HUDEP-2 (cell line): Measurements from ENCODE around the gene ULK1.
A peak's percentile ranks its signal among the peaks of the same experiment; 100 is the strongest.
"Not testable (repeated sequence)": the region's sequence is repeated elsewhere in the genome, so short reads cannot be mapped to it uniquely, and the experiment has no call there.

ENCODE experiments used
- DNase-seq, 76 experiments: peaks; one replicate each; lab custom pipeline; 2025; ENCODE audit not compliant: unreplicated experiment in 76 of 76; lab: John Stamatoyannopoulos, UW

The ULK1 gene

DNA sequence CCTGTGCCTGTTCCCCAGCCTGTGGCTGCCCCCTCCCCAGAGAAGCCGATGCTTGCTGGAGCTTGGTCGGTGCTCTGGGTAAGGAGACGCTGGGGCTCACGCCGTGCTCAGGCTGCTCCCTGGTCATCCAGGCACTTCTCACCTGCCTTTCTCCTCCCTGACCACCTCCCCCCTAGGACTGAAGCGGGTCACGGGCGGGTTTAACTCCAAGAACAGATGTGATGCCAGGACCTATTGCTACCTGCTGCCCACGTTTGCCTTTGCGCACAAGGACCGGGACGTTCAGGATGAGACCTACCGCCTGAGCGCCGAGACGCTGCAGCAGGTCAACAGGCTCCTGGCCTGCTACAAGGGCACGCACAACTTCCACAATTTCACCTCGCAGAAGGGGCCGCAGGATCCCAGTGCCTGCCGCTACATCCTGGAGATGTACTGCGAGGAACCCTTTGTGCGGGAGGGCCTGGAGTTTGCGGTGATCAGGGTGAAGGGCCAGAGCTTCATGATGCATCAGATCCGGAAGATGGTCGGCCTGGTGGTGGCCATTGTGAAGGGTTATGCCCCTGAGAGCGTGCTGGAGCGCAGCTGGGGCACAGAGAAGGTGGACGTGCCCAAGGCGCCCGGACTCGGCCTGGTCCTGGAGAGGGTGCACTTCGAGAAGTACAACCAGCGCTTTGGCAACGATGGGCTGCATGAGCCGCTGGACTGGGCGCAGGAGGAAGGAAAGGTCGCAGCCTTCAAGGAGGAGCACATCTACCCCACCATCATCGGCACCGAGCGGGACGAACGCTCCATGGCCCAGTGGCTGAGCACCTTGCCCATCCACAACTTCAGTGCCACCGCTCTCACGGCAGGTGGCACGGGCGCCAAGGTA lies 46.9 kb downstream of the ULK1 start:
- no peak for DNase-seq

DNA sequence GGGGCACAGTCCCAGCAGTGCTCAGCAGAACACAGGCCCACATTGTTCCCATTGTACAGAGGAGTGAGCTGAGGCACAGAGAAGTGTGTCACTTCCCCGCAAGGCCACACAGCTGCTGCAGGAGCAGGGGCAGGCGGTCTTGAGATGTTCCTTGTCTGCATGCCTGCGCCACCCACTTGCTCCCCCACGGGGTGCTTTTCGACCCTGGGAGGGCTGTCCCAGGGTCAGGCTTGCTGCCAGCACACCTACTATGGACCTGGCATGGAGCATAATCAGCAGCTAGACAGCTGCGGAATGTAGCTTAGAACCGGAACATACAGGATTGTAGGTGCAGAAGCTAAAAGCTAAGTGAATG lies 47.5 kb downstream of the ULK1 start:
- no peak for DNase-seq

DNA sequence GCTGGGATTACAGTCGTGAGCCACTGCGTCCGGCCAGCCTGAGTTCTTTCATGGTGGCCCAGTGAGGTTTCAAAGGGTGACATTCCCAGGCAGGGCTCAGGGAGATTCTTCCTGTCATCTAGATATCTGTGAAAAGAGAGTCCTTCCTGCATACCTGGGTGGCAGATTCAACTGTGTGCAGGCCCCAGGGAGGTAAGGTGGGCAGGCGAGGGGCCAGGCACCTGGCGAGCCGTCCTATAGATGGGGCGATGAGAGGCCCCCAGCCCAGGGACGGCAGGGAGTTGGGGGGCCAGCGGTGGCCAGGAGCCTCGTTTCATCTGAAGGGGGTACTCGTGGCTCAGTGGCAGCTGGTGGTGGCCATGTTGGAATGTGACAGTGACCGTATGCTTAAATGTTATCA lies 48.2 kb downstream of the ULK1 start:
- DNase-seq: no peak

- no peak for DNase-seq
These were observed 49.0 kb downstream of the ULK1 start for GRCh38 chr12:131943389-131943788.

GRCh38 chr12:131943876-131944275 lies 49.5 kb downstream of the ULK1 start:
- no peak for DNase-seq

DNA sequence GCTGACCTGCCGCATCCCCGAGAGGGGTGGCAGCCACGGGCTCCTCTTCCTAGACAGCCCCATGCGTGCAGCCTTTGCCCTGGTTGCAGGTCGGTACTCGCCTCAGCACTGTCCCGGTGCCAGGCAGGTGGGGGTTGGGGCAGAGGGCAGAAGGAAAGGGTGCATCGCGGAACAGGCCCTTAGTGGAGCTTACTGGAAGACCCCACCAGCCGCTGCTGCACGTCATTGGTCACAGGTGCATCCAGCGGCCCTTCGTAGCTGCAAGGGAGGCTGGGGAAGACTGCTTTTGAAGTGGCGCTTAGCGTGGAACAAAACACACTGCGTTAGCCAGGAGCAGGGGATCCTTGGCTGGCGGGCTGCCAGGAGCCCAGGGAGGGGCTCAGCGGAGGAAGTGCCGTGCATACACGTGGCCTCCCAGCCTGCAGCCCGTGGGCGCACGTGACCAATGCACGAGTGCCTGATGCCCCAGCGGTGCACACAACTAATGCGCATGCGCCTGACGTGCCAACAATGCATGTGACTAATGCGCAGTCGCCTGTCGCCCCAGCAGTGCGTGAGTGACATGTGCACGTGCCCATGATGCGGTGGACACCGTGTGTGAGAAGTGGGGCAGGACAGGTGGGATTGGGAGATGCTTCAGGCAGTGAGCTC lies 50.3 kb downstream of the ULK1 start:
- no peak for DNase-seq

DNA sequence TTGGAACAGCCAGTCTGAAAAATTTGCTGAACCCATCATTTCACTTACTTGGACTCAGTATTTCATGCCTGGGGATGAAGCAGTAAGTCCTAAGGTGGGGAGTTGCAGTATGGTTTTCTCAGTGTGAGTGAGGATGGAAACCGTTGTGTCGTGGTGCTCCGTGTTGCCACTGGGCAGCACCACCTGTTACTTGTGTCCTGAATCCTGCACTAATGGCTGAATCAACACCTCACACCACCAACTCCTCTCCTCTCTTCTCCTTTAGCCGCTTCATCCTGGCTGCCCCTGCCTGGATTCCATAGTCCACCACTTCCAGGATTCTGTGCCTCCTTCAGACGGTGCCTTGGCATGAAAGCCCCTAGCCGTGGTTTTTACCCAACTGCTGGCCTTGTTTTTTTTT lies 52.3 kb downstream of the ULK1 start:
- no peak for DNase-seq

DNA sequence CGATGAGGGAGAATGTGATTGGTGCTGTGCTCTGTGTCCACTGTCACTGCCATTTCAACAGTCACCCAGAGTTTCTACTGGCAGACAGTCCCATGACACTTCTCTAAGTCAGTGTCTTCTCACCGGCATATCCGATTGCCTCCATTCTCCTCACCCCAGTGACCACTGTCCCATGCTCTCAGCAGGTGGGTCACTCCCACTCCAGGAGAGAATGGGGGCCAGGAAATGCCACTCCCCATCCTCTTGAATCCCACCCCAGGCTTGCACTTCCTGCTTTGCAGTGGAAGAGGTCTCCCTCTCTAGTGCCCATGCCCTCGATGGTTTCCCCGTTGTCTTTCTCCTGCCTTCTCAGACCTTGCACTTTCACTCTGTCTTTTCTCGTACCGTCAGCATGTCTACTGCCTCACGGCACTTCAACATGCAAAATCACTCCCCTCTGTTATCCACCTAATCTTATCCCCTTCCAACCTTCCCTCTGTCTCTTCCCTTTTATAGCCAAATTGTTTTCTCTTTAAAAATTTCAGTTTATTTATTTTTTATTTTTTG lies 53.1 kb downstream of the ULK1 start:
- DNase-seq: no peak

- DNase-seq: no peak
These were observed 53.8 kb downstream of the ULK1 start for GRCh38 chr12:131948166-131948712.

DNA sequence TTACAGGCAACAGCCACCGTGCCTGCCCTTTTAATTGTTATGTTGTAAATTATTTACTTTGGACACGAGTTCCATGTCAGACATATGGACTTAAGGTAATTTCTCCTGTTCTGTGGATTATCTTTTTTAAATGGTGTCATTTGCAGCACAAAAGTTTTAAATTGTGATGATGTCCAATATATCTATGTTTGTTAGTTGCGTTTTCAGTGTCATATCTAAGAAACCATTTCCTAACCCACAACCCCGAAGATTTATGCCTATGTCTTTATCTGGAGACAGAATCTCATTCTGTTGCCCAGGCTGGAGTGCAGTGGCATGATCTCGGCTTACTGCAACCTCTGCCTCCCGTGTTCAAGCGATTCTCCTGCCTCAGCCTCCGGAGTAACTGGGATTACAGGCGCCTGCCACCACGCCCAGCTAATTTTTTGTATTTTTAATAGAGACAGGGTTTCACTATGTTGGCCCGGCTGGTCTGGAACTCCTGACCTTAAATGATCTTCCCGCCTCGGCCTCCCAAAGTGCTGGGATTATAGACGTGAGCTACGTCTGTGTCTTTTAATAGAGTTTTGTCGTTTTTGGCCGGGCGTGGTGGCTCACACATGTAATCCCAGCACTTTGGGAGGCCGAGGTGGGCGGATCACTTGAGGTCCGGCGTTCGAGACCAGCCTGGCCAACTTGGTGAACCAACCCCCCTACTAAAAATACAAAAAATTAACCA lies 54.5 kb downstream of the ULK1 start:
- DNase-seq: not testable (repeated sequence)

- peak in 74 of 76 experiments; percentile 20 to 96 (median 86) for DNase-seq
These were observed 55.2 kb downstream of the ULK1 start, which contains the start of gene EP400 for GRCh38 chr12:131949431-131950181. EP400 (plus strand) TSS chr12:131949942; CDS start chr12:131960620, 10,678 bp downstream.

DNA sequence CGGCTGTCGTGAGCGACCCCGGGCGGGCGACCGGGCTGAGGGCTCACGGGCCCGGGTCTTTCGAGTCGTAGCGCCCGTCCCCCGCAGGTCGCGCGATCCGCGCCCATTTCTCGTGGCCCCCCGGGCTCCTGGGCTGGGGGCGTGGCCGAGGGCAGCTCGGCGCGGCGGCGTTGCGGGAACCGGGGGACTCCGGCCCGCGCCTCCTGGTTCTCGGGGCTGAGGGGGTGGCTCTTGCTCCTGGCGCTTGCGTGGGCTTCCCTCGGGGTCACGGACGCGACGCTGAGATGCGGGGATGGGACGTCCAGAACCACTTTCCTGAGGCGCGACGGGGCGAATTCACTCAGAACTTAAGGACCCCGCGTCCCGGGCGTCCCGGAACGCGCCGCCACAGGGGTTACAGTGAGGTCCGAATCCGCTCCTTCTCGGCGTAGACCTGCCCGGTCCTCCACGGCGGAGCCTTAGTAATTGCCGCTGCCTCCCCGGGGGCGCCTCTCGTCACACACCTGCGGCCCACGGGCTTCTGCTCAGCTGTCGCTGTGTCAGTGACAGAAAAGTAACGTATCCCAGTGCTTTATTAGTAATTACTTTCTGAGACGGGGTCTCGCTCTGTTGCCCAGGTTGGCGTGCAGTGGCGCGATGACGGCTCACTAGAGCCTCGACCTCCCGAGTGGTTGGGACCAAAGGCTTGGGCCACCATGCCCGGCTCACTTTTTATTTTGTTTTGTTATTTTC lies 55.9 kb downstream of the ULK1 start:
- peak in 2 of 76 experiments; percentile 8 to 42 for DNase-seq

GRCh38 chr12:131953810-131954209 lies 59.4 kb downstream of the ULK1 start:
- not testable (repeated sequence) for DNase-seq

GRCh38 chr12:131954460-131954859 lies 60.0 kb downstream of the ULK1 start:
- DNase-seq: not testable (repeated sequence)

DNA sequence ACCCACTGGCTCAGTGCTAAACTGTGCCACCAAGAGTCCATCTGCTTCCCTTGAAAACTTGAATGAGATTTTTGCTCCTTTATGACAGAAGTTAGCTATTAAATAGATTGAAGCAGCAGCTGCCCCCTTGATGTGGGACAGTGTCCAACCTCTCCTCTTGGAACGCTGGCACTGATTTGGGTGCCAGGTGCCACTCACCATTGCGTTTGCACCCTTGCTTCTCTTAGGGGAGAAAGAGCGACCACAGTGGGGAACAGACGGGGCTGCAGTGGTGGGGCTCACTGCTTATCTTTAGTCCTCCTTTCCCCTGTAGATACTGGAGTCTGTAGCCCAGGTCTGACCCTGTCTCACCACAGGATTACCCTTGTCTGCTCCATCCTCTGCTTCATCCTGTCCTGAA lies 64.7 kb downstream of the ULK1 start:
- no peak for DNase-seq

DNA sequence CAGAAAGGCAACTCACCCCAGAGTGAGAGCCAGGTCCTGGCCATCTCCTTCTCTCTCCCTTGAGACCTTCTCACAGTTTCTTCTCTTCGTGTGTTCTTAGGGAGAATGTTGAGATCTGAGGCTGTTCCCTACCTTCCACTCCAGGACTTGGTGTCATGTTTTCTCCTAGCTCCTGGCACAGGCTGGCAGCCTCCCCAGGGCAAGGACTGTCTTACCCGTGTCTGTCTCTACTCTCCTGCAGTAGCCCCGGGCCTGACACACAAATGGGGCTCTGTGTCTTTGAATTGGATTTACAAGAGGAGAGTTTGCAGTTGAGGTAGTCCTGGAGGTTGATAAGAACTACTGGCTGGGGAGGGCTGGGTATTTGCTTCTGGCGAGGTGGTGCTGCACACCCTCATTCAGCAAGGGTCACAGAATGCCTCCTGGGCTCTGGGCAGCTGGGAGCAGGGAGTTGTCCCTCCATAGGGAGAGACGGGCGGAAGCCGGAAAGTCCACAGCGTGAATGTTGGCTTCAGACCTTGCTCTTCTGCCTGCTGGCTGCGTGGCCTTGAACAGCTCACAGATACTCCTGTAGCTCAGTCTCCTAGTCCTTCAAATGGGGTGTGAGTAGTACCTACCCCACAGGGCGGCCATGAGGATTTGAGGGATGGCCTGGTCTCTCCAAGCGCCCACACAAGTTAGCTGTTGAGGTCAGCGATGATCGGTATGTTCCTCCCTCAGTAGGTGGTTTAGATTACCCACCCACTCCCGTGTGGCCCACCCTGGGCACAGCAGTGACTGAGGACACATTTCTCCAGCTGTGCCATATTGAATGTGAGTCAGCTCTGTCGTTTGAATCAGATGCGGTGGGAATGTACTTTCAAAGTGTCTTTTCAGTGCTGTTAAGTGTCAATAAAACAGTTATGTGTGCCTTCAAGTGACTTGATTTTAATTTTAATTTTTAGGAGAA lies 65.5 kb downstream of the ULK1 start:
- DNase-seq: no peak

DNA sequence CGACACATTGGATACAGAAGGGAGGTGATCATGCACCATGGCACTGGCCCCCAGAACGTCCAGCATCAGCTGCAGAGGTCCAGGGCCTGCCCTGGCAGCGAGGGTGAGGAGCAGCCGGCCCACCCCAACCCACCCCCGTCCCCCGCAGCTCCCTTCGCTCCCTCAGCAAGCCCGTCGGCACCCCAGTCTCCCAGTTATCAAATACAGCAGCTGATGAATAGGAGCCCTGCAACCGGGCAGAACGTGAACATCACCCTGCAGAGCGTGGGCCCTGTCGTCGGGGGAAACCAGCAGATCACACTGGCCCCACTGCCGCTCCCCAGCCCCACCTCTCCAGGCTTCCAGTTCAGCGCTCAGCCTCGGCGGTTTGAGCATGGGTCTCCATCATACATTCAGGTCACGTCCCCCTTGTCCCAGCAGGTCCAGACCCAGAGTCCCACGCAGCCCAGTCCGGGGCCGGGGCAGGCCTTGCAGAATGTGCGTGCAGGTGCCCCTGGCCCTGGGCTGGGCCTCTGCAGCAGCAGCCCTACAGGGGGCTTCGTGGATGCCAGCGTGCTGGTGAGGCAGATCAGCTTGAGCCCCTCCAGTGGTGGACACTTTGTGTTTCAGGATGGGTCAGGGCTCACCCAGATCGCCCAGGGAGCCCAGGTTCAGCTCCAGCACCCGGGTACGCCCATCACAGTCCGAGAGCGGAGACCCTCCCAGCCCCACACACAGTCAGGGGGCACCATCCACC lies 66.3 kb downstream of the ULK1 start:
- DNase-seq: not testable (repeated sequence)

DNA sequence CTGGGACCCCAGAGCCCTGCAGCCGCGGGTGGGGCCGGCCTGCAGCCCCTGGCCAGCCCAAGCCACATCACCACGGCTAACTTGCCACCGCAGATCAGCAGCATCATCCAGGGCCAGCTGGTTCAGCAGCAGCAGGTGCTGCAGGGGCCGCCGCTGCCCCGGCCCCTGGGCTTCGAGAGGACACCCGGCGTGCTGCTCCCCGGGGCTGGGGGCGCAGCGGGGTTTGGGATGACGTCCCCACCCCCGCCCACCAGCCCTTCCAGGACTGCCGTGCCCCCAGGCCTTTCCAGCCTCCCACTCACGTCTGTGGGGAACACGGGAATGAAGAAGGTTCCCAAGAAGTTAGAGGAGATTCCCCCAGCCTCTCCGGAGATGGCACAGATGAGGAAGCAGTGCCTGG lies 66.9 kb downstream of the ULK1 start:
- not testable (repeated sequence) for DNase-seq
